Stimulated activated CD8-positive, alpha-beta memory T cell treated with anti-CD3 and anti-CD28 coated beads, Interleukin-12 subunit alpha, Interleukin-12 subunit beta, amount 100 ng/mL, for 24 hours (primary cell): ENCODE measurements around the gene SMOC1.

ENCODE experiments used
- DNase-seq: peaks from one replicate; pipeline ENCODE4 v3.0.0-alpha.2; 2020; ENCODE audit errors: extremely low read depth

Gene SMOC1

GRCh38 chr14:70034257-70034656 lies 155.0 kb downstream of the SMOC1 start:
- DNase-seq, result no peak

GRCh38 chr14:70036665-70037064 lies 157.4 kb downstream of the SMOC1 start:
- no peak for DNase-seq

- DNase-seq, result no peak
Observed at GRCh38 chr14:70043001-70043400, 163.8 kb downstream of the SMOC1 start.

GRCh38 chr14:70045310-70045709 lies 166.1 kb downstream of the SMOC1 start:
- no peak for DNase-seq

GRCh38 chr14:70045844-70046535 lies 166.8 kb downstream of the SMOC1 start:
- DNase-seq, result no peak

- DNase-seq, result no peak
Observed at GRCh38 chr14:70047598-70048312, 168.5 kb downstream of the SMOC1 start.

GRCh38 chr14:70048313-70048654 lies 169.1 kb downstream of the SMOC1 start:
- no peak for DNase-seq

- DNase-seq, result no peak
Observed at GRCh38 chr14:70049605-70050004, 170.4 kb downstream of the SMOC1 start.

GRCh38 chr14:70050136-70050535 lies 170.9 kb downstream of the SMOC1 start:
- DNase-seq, result no peak

- DNase-seq, result no peak
Observed at GRCh38 chr14:70052990-70053389, 173.8 kb downstream of the SMOC1 start.

- no peak for DNase-seq
Observed at GRCh38 chr14:70057519-70058136, 178.4 kb downstream of the SMOC1 start.

GRCh38 chr14:70059545-70059944 lies 180.3 kb downstream of the SMOC1 start:
- DNase-seq, result no peak

- no peak for DNase-seq
Observed at GRCh38 chr14:70061108-70061507, 181.9 kb downstream of the SMOC1 start.

- no peak for DNase-seq
Observed at GRCh38 chr14:70064136-70064865, 185.1 kb downstream of the SMOC1 start.

- DNase-seq, result no peak
Observed at GRCh38 chr14:70067810-70068209, 188.6 kb downstream of the SMOC1 start.

GRCh38 chr14:70069186-70069585 lies 190.0 kb downstream of the SMOC1 start:
- DNase-seq, result no peak

- DNase-seq, result peak; percentile 3
Observed at GRCh38 chr14:70073924-70074566, 194.8 kb downstream of the SMOC1 start.

- DNase-seq, result no peak
Observed at GRCh38 chr14:70077005-70077404, 197.8 kb downstream of the SMOC1 start.

GRCh38 chr14:70077720-70078119 lies 198.5 kb downstream of the SMOC1 start:
- DNase-seq, result no peak

- no peak for DNase-seq
Observed at GRCh38 chr14:70078329-70078728, 199.1 kb downstream of the SMOC1 start.

- no peak for DNase-seq
Observed at GRCh38 chr14:70080076-70080475, 200.9 kb downstream of the SMOC1 start.
